BE2C (cell line): Measurements from ENCODE around the gene USP40.

ENCODE experiments used
- DNase-seq: peaks from one replicate; pipeline ENCODE4 v3.0.0-alpha.2; 2020
- H3K27me3 ChIP-seq: fragments of 250-450 bp; sonication (Bioruptor Pico); 2 replicates; pipeline ENCODE4 v1.5.1; 2020; ENCODE audit warnings: mild to moderate bottlenecking
- H3K36me3 ChIP-seq: fragments of 250-450 bp; sonication (Bioruptor Pico); 2 replicates; pipeline ENCODE4 v1.5.1; 2020; ENCODE audit warnings: mild to moderate bottlenecking
- H3K4me1 ChIP-seq: fragments of 250-450 bp; sonication (Bioruptor Pico); 2 replicates; pipeline ENCODE4 v1.5.1; 2020
- H3K4me3 ChIP-seq: 2 replicates; pipeline ENCODE4 v1.5.1; 2011; ENCODE audit warnings: low read depth, low read length
- H3K9me3 ChIP-seq: fragments of 250-450 bp; sonication (Bioruptor Pico); 2 replicates; pipeline ENCODE4 v1.5.1; 2020
- TF ChIP-seq, protein P1 (sequence below): IDR thresholded peaks from 2 replicates; pipeline ENCODE4 v1.5.1; 2012; ENCODE audit warnings: mild to moderate bottlenecking, low read depth, low read length

USP40 gene

DNA sequence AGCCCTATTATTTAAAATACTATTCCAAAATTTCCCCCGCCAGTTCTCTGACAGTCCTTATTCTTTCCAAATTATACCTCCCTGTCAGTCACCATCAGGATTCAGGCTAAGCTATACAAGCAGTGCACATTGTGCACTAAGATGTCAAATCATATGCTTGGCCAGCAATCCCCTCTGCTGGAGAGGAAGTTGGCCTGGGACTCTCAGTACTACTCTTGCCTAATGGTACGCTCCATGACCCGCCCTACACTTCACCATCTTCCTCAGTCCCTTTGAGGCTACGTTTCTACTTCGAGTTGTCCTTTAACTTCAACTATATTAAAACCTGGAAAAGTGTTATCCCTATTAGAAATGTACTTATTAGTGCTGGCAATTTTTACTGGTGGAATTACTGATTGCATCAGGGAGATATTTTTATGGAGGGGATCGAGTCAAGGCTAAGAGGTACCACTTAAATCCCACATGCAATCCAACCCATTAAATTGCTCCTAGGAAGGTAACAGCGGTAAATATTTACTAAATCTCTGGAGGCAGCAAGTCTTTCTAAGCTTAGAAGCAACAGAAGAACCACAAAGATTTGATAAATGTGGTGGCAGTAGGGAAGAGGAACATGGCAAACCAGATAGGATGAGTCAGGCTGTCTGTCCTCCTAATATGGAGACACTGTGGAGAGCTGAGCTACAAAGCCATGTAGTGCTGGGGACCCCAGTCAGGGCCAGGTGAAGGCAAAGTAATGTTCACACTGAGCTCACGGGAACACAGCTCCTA, 2.7 kb downstream of the USP40 start:
- 0 out of 2 replicates have a peak, but pooled peaks cover 3% of the 10 kb centered on the region for H3K4me1 ChIP-seq
- DNase-seq = no peak
- H3K27me3 ChIP-seq = peaks cover 3% of the 10 kb centered on the region
- H3K9me3 ChIP-seq = no peaks in the 10 kb centered on the region
- H3K36me3 ChIP-seq = no peaks in the 10 kb centered on the region
- no peak overlapping the region for H3K4me3 ChIP-seq
- TF ChIP-seq, protein P1, sequence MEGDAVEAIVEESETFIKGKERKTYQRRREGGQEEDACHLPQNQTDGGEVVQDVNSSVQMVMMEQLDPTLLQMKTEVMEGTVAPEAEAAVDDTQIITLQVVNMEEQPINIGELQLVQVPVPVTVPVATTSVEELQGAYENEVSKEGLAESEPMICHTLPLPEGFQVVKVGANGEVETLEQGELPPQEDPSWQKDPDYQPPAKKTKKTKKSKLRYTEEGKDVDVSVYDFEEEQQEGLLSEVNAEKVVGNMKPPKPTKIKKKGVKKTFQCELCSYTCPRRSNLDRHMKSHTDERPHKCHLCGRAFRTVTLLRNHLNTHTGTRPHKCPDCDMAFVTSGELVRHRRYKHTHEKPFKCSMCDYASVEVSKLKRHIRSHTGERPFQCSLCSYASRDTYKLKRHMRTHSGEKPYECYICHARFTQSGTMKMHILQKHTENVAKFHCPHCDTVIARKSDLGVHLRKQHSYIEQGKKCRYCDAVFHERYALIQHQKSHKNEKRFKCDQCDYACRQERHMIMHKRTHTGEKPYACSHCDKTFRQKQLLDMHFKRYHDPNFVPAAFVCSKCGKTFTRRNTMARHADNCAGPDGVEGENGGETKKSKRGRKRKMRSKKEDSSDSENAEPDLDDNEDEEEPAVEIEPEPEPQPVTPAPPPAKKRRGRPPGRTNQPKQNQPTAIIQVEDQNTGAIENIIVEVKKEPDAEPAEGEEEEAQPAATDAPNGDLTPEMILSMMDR = no peak

DNA sequence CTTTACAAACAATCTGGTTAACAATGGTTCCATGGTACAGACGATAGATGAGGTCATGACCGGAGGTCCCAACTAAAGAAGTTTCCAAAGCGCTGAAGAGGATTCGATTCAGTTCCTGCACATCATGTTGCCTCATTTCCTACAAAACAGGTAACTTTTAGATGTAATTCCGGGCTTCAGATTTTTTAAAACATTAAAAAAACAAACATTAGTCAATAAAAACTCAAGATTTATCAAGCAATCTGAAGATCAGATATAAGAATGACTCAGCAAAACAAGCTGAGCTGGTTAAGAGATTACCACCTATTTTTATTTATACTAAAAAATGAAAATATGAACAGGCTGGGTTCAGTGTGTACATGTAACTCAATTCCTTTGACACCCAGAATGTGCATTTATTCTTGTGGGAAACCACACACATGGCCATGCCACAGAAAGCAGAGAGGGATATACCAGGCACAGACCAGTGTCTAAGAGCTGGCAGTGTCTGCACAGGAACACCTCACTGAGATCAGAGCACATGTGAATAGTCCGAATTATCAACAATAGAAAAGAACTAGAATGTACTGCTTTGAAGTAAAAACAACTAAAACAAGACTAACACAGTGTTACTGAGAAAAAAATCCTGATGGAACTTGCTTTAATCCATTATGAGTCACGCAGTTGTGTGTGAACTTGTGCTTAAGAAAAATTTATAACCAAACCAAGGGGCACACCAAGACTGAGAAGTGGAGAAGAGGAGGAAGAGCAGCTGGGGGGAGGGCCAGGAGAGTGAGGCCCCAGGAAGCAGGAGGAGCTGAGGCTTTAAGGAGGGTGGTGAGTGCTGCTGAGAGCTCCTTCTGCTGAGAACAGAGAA, 9.5 kb downstream of the USP40 start:
- DNase-seq = no peak
- TF ChIP-seq, protein P1 = no peak
- no peaks in the 10 kb centered on the region for H3K27me3 ChIP-seq
- H3K4me1 ChIP-seq = no peaks in the 10 kb centered on the region
- no peak overlapping the region for H3K4me3 ChIP-seq
- H3K36me3 ChIP-seq = no peaks in the 10 kb centered on the region; the same call in 1 of the 2 replicates
- no peaks in the 10 kb centered on the region for H3K9me3 ChIP-seq

DNA sequence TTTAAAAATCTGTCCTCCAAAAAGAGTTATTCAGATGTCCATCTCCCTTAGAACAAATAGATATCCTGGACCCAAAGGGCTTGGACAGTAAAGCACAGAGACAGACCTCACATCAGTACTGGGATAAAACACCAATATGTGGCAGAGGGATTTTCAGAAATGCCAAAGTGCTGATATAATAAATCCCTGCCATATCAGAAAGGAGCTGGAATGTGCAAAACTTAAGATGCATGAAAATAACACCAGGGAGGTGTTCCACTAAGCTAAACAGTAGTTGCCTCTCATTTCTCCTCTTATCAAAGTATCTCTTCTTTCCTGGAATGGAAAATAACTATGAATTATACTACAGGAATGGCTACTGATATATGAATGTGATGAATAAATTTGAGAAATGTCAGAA, 13.2 kb downstream of the USP40 start:
- H3K27me3 ChIP-seq = no peaks in the 10 kb centered on the region
- DNase-seq = no peak
- no peaks in the 10 kb centered on the region for H3K9me3 ChIP-seq
- TF ChIP-seq, protein P1 = no peak
- no peaks in the 10 kb centered on the region for H3K4me1 ChIP-seq
- H3K36me3 ChIP-seq = no peaks in the 10 kb centered on the region; the same call in 1 of the 2 replicates
- H3K4me3 ChIP-seq = no peak overlapping the region

GRCh38 chr2:233551491-233551890, 15.1 kb downstream of the USP40 start:
- TF ChIP-seq, protein P1 = no peak
- no peak for DNase-seq
- H3K36me3 ChIP-seq = no peaks in the 10 kb centered on the region; the same call in 1 of the 2 replicates
- no peaks in the 10 kb centered on the region for H3K27me3 ChIP-seq
- no peak overlapping the region for H3K4me3 ChIP-seq
- no peaks in the 10 kb centered on the region for H3K9me3 ChIP-seq
- no peaks in the 10 kb centered on the region for H3K4me1 ChIP-seq

GRCh38 chr2:233546774-233547173, 19.8 kb downstream of the USP40 start:
- no peaks in the 10 kb centered on the region for H3K36me3 ChIP-seq
- H3K4me3 ChIP-seq = no peak overlapping the region
- no peak for DNase-seq
- no peaks in the 10 kb centered on the region for H3K9me3 ChIP-seq
- H3K27me3 ChIP-seq = no peaks in the 10 kb centered on the region
- no peaks in the 10 kb centered on the region for H3K4me1 ChIP-seq
- TF ChIP-seq, protein P1 = no peak
